Caki2 (cell line): Measurements from ENCODE around the gene FMNL2. TPM values are rescaled to one million over a fixed set of nuclear protein-coding genes. Genes with fewer than 3 reads are reported as not detected.
"Not testable (repeated sequence)": the region's sequence is repeated elsewhere in the genome, so short reads cannot be mapped to it uniquely, and the experiment has no call there.

Source experiments
- DNase-seq: peaks from one replicate; pipeline ENCODE4 v3.0.0-alpha.2; 2015; ENCODE audit warnings: low read depth
- in situ Hi-C: cut with HindIII; loops from 2 replicates; pipeline ENCODE4 v1.10.0; 2016; ENCODE audit warnings: low sequenced_read_pairs, low pct_unique_long_range_greater_than_20kb, mixed read lengths
- total RNA-seq: library from RNA; depleted of rRNA; stranded (reverse); fragments of >200 nt; shearing (Covaris generic); gene quantifications from 2 replicates; pipeline ENCODE4 v1.2.3, GENCODE V29; 2014; ENCODE audit warnings: low replicate concordance

The FMNL2 gene
- total RNA-seq, 1 experiment from 2014 or later, result 15.8 TPM

DNA sequence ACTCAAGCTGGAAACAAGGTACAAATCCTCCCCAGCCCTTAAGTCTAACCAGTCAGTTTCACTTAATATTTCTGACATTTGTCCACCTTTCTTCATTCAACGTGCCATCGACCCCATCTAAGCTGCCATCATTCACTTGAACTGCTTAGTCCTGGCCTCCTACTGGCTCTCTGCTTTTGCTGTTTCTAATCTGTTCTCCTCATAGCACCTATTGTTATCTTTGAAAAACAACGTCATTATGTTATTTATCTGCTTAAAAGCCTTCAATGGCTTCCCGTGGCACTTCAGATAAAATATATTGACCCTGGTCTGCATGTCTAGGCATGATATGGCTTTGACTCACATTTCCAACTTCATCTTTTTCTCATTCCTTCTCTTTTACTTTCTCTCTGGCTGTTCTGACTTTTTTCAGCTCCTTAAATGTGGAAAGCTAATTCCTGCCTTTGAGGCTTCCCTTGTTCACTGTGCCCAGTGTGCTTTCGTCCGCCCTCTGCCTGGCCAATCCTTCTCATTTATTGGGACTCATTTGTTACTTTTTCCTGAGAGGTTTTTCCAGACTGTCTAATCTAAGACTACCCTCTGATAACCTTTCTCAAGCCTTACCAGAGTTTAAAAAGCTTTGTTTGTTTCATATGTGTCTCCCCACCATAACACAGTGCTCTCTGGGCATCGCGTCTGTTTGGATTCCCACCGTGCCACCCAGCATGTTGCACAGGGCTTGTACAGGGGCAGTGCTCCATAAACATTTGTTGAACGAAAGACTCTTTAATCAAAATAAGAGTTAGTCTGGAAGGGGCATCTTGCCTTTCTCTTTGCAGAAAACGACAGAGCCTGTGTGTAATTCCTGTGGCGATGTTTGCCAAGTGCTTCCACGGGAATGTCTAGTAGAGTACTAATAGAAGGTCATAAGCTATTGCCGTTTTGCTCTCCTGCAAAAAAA lies 183.9 kb downstream of the FMNL2 start:
- in situ Hi-C loops, result no loop called here
- DNase-seq, result no peak

- no peak for DNase-seq
- in situ Hi-C loops, result no loop called here
Measured at GRCh38 chr2:152519581-152519952, 184.6 kb downstream of the FMNL2 start.

- in situ Hi-C loops, result no loop called here
- no peak for DNase-seq
Measured at GRCh38 chr2:152520759-152521158, 185.8 kb downstream of the FMNL2 start.

DNA sequence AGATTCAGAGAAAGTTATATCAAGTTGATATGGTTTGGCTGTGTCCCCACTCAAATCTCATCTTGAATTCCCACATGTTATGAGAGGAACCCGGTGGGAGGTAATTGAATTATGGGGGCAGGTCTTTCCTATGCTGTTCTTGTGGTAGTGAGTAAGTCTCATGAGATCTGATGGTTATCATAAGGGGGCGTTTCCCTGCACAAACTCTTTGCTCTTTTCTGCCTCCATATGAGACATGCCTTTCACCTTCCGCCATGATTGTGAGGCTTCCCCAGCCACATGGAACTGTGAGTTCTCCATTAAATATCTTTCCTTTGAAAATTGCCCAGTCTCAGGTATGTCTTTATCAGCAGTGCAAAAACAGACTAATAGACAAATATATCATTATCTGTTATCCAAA lies 187.5 kb downstream of the FMNL2 start:
- DNase-seq, in situ Hi-C loops: not testable (repeated sequence)

DNA sequence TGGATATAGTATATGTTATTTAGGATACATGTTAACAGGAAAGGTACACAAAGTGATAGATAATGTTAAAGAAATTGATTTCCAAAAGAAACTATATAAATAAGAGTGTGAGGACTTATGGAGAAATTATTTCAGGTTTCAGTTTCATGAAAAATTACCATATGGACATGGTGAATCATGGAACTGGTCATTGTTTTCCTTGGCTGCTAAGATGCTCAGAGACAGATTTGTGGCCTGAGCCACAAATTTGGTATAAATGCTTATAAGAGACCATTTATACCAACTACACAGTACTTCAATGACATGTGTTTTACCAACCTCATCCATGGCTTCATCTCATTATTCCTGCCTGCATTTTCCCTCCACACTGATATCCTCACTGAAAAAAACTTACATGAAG lies 188.1 kb downstream of the FMNL2 start:
- no peak for DNase-seq
- in situ Hi-C loops, result no loop called here

DNA sequence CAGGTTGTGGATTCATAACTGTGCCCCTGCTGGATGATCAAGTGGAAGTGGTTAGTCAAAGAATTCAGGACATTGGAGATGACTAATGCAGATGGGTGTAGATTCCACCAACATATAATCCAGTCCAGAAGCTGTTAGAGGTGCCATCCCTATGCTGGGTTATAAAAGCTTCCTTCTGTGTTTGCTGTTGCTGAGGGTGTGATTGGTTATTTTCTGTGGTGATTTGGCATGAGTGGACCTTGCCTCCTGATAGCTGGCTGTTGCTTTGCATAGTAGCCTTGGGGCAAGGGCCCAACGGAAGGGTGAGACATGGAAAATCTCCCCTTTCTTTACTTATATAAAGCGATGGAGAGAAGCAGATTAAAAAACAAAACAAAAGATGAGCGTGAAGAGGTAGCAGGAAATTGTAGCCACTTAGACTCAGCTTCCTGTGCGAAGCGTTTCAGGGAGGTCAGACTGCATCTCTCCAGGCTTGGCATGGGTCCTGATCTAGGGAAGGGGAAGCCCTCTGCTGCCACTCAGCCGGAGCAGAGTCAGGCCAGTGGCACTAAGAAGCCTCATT lies 190.4 kb downstream of the FMNL2 start:
- in situ Hi-C loops, result no loop called here
- DNase-seq, result peak; percentile 77

DNA sequence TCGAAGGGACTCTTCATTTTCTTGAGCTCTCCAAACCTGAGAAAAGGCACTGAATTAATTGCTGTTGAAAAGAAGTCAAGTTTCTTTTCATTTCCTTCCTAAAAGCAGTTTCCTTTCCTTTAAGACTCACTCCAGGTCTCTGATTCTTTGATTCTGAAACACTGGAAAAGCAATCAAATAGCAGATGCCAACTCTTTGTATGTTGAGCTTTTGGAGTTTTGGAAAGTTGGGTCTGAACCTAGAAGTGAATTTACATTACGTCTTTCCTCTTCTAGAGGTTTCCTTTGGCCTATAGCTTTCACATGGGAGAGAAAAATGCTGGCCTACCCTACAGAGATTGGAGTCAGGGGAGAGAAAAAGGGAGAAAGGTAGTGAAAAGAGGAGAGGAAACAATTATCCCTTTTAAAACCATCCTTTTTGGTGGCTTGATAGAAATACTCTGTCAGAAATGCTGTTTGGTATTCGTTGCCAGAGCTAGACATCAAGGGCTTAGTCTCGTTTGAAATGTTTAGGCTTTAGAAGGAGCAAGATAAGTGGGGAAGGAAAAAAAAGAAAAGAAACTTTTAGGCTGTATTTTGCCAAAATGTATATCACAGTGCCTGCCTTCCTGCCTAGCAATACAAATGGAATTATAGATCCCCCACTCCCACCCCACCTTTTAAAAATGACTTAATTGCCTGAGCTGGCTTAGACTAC lies 194.6 kb downstream of the FMNL2 start:
- no peak for DNase-seq
- in situ Hi-C loops, result no loop called here

- in situ Hi-C loops, result no loop called here
- DNase-seq, result no peak
Measured at GRCh38 chr2:152532241-152532640, 197.3 kb downstream of the FMNL2 start.

- in situ Hi-C loops, result no loop called here
Measured at GRCh38 chr2:152534460-152535135, 199.6 kb downstream of the FMNL2 start.

DNA sequence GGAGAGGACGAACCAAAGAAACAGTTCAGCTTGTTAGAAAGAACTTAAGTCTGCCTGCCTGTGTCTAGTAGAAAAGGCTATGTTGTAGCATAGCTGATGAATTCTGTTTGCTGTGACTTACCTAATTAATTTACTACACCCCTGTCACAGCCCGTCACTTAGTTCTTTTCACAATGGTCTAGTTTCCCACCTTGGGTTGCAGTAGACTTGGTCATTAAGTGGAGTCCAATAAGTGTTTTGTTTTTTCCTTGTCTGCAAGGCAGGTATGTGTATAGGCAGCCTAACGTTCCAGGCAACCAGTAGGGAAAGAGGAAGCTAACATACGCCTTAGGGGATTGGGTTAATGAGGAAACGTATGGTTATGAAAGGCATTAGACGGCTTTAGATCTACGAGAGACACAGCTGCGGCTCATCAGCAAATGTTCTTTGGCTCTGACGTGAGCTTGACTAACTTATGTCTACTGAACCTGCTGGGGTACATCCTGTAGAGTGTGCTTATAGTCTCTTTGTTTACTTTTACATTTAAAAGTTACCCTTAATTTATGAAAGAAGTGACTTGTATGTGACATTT lies 202.2 kb downstream of the FMNL2 start:
- no peak for DNase-seq
- in situ Hi-C loops, result no loop called here

More at GRCh38 chr2:152534460-152535135, 199.6 kb downstream of the FMNL2 start:
- no peak for DNase-seq

- DNase-seq, result no peak
- in situ Hi-C loops, result no loop called here
Measured at GRCh38 chr2:152539424-152539823, 204.4 kb downstream of the FMNL2 start.

- in situ Hi-C loops, result no loop called here
- no peak for DNase-seq
Measured at GRCh38 chr2:152541712-152542111, 206.7 kb downstream of the FMNL2 start.

DNA sequence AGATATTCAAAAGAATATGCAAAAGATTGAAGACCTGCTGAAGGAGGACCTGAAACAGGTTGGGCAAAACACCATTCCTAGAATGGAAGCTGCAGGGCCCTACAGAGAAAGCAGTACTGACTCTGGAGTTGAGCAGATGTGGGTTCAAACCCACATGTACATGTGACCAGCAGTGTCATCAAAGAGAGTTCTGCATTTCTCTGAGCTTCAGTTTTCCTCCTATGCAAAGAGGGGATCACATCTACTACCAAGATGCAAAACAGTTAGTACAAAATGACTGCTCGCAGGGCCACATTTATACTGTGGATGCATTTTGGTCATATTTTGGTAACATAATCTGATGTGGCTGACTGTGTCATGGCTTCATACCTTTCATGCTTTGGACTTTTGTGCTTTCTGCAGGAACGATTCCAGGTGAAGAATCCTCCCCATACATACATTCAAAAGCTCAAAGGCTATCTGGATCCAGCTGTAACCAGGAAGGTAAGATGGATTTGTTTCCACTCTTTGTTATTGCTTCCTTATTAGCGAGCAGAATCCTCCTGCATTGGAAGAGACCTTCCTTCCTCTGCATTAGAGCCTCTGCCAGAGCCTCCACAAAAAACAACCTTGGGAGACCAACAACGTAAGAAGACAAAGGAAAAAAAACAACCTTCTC lies 207.5 kb downstream of the FMNL2 start:
- in situ Hi-C loops, result no loop called here
- no peak for DNase-seq

DNA sequence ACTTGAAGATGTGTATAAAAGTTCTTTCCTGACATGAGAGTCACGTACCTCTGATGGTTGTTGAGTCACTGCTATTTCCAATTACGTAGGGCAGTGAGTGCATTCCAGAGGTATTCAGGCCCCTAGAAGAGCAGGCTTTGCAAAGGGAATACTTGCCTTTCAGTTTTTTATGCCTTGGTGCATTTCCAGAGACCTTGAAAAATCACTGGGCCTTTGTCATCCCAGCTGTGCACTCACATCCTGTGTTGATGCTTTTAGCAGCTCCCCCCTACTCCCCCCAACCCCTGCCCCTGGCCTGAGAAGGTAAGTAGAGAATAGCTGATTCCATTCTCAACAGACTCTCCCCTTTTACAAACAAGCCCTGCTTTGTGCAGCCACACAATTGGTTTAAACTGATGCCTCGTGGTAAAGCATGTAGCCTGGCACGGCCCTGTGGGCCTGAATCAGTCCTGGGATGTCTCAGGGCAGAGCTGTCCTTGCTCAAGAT lies 208.1 kb downstream of the FMNL2 start:
- in situ Hi-C loops, result no loop called here
- DNase-seq, result peak; percentile 88

GRCh38 chr2:152543717-152544116 lies 208.7 kb downstream of the FMNL2 start:
- DNase-seq, result no peak
- in situ Hi-C loops, result no loop called here

GRCh38 chr2:152544638-152545037 lies 209.7 kb downstream of the FMNL2 start:
- no peak for DNase-seq
- in situ Hi-C loops, result no loop called here

DNA sequence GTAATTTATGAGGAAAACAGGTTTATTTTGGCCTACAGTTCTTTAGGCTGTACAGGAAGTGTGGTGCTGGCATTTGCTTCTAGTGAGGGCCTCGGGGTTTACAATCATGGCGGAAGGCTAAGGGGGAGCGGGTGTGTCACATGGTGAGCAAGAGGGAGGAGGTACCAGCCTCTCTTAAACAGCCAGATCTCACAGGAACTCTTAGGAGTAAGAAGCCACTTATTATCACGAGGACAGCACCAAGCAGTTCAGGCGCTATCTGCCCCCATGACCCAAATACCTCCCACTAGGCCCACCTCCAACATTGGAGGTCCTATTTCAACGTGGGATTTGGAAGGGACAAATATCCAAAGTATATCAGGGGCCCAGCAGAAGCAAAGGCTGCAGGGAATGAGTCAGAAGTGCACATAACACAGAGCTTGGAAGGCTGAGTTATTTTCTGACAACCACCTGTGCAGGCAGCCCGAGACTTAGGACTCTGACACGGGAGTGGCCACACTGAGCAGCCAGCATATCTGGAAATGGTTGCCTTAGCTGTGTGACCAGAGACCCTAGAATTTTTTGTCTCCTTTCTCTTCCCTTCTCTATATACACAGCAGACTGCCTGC lies 211.4 kb downstream of the FMNL2 start:
- in situ Hi-C loops, result no loop called here
- DNase-seq, result no peak
